Activated CD8-positive, alpha-beta T cell treated with anti-CD3 and anti-CD28 coated beads for 36 hours (primary cell): ENCODE results near the gene ATP13A3. TPM values are rescaled to one million over a fixed set of nuclear protein-coding genes. Genes with fewer than 3 reads are reported as not detected.

ENCODE experiments used
- ATAC-seq: fragments of 200-7000 bp; cut with Tn5 transposase; one replicate; pipeline ENCODE4 v1.10.0; 2021; ENCODE audit warnings: mild to moderate bottlenecking, moderate library complexity
- CTCF ChIA-PET: fragments of 350-600 bp; sonication (Branson Sonifier 250); formaldehyde crosslinking; loops from one replicate; lab custom pipeline; 2021; ENCODE audit warnings: antibody characterized with exemption; lab: Charles Lee
- POLR2A ChIA-PET: fragments of 350-600 bp; sonication (Branson Sonifier 250); formaldehyde crosslinking; loops from one replicate; lab custom pipeline; 2021; ENCODE audit warnings: antibody characterized with exemption; lab: Charles Lee
- DNase-seq: peaks from one replicate; pipeline ENCODE4 v3.0.0-alpha.2; 2020
- H3K27ac Mint-ChIP-seq: one replicate; pipeline ENCODE4 v1.8.0; 2021; ENCODE audit warnings: mild to moderate bottlenecking, mixed read lengths
- H3K27me3 Mint-ChIP-seq: one replicate; pipeline ENCODE4 v1.8.0; 2021; ENCODE audit warnings: mixed read lengths
- H3K36me3 Mint-ChIP-seq: one replicate; pipeline ENCODE4 v1.8.0; 2021; ENCODE audit warnings: low read depth, mixed read lengths
- H3K4me1 Mint-ChIP-seq: one replicate; pipeline ENCODE4 v1.8.0; 2021; ENCODE audit warnings: low read depth, mixed read lengths
- H3K4me3 Mint-ChIP-seq: one replicate; pipeline ENCODE4 v1.8.0; 2021; ENCODE audit warnings: mild to moderate bottlenecking, moderate library complexity, mixed read lengths
- H3K9me3 Mint-ChIP-seq: one replicate; pipeline ENCODE4 v1.8.0; 2021; ENCODE audit warnings: mixed read lengths
- CTCF ChIP-seq: fragments of 200-600 bp; IDR thresholded peaks from one replicate; pipeline ENCODE4 v1.8.0; 2022; ENCODE audit warnings: antibody characterized with exemption, mild to moderate bottlenecking
- intact Hi-C: fragments of 100-400 bp; cut with micrococcal nuclease; formaldehyde crosslinking; loops from one replicate; pipeline ENCODE4 v1.10.0; 2022
- total RNA-seq, 2 experiments: library from RNA; stranded (reverse); gene quantifications; one replicate each; pipeline ENCODE4 v1.2.3, GENCODE V29; 2021

The ATP13A3 gene
- total RNA-seq, 2 experiments from 2014 or later = 101 to 110 TPM

DNA sequence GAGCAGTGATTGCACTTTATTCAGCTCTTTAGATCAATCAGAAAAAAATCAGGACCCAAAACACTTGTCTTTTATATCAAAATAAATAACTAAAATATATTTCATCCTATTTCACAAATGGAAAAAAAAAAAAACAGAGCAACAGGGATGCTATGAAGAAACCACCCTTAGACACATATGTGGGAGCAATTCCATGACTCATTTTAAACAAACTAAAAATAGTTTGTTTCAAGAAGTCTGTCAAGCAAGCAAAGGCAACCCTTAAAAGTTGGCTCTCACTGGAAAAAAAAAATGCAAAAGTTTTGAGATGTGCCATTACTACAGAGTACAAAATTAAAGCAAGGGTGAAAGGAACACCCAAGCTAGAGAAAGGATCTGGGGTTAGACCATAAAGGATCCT, 5.7 kb downstream of the ATP13A3 start:
- peaks cover 50% of the 10 kb centered on the region for H3K4me1 Mint-ChIP-seq
- no peaks in the 10 kb centered on the region for H3K9me3 Mint-ChIP-seq
- TF ChIP-seq CTCF = no peak
- peak overlapping the region; percentile 81 for H3K27ac Mint-ChIP-seq
- intact Hi-C loops = no loop called here
- H3K27me3 Mint-ChIP-seq = no peaks in the 10 kb centered on the region
- POLR2A ChIA-PET = no interaction called here
- CTCF ChIA-PET = interaction anchor here (0.6 to 2.3 kb wide), 6 partner anchors 9 to 153 kb away, joined by 3 to 8 read pairs (median 4); no protein-coding TSS in a partner anchor
- DNase-seq = no peak
- peaks cover 37% of the 10 kb centered on the region for H3K36me3 Mint-ChIP-seq
- H3K4me3 Mint-ChIP-seq = no peak overlapping the region
- ATAC-seq = no peak

DNA sequence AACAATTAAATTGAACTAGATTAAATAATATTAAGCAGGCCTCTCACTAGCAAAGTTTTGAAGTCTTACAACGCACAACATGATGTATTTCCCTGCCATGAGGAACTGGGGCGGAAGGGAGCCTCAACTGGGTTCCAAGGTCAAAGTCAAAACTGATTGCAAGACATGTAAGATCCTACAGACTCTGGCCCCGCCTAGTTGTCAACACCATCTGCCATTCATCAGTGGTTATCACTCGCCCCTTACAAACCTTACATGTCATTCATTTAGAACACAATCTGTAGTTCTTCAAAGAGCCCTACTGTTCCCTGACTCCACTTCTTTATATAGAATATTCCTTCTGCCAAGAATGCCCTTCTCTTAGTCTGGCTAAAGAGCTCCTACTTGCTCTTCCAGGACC, 10.0 kb downstream of the ATP13A3 start:
- no peak overlapping the region for H3K27ac Mint-ChIP-seq
- intact Hi-C loops = no loop called here
- no peak for ATAC-seq
- H3K27me3 Mint-ChIP-seq = no peaks in the 10 kb centered on the region
- H3K4me3 Mint-ChIP-seq = no peak overlapping the region
- POLR2A ChIA-PET = interaction anchor here (0.7 to 0.8 kb wide), 2 partner anchors 9 to 10 kb away, joined by 3 read pairs; no protein-coding TSS in a partner anchor
- no peak for TF ChIP-seq CTCF
- no peaks in the 10 kb centered on the region for H3K9me3 Mint-ChIP-seq
- CTCF ChIA-PET = interaction anchor here (1.1 to 1.4 kb wide), 2 partner anchors 25 to 118 kb away, joined by 3 to 4 read pairs; no protein-coding TSS in a partner anchor
- no peak for DNase-seq
- peaks cover 22% of the 10 kb centered on the region for H3K36me3 Mint-ChIP-seq
- peaks cover 36% of the 10 kb centered on the region for H3K4me1 Mint-ChIP-seq

- ATAC-seq (no peak), DNase-seq (no peak)
- peaks cover 31% of the 10 kb centered on the region for H3K4me1 Mint-ChIP-seq
- H3K4me3 Mint-ChIP-seq = no peak overlapping the region
- ChIA-PET POLR2A (no interaction called here), CTCF (interaction anchor here (1.4 kb wide), 1 partner anchor 119 kb away, joined by 4 read pairs; no protein-coding TSS in a partner anchor)
- no peaks in the 10 kb centered on the region for H3K9me3 Mint-ChIP-seq
- no peaks in the 10 kb centered on the region for H3K27me3 Mint-ChIP-seq
- TF ChIP-seq CTCF = no peak
- peaks cover 19% of the 10 kb centered on the region for H3K36me3 Mint-ChIP-seq
- peak overlapping the region; percentile 63 for H3K27ac Mint-ChIP-seq
- intact Hi-C loops = no loop called here
These were observed 10.8 kb downstream of the ATP13A3 start for GRCh38 chr3:194475978-194476377.

DNA sequence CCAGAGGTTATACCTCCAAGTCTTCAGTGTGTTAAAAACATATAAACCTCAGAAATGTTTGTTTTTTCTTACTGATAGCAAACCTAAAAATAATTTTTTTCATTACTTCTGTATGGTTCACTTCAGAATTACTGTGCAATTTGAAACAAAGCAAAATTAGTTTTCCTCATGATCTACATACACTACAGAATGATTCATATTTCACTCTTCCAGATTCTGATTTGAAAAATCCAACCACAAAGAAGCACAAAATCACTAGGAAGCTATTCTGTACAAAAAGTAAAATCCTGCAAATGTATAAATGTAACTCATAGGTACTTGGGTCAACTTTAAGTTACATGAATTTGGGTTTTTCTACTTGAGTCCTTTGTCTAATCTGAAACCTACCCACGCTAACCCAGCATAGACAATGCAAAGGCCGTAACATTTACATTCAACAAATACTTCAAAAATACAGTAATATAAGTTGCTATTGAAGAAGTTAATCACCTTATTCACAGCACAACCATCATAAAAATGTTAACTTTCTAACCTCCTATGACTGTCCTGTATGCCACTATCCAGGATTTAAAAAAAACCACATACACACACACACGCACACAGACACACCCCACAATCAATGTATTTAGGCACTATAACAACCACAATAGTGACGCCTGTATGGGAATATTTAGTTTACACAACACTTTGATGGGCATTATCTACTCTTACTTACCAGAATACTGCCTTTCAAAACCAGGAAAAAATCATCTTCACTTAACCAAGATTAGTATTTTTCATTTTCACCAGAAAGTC, 11.5 kb downstream of the ATP13A3 start:
- TF ChIP-seq CTCF = no peak
- Mint-ChIP-seq H3K36me3 (peaks cover 17% of the 10 kb centered on the region), H3K27ac (peak overlapping the region; percentile 63), H3K4me3 (no peak overlapping the region), H3K27me3 (no peaks in the 10 kb centered on the region), H3K4me1 (peaks cover 28% of the 10 kb centered on the region), H3K9me3 (no peaks in the 10 kb centered on the region)
- ATAC-seq (no peak), DNase-seq (no peak)
- ChIA-PET POLR2A (interaction anchor here (0.5 to 1.4 kb wide), 2 partner anchors 9 to 1586 kb away, joined by 3 to 6 read pairs; no protein-coding TSS in a partner anchor), CTCF (interaction anchor here (0.9 to 6.6 kb wide), 5 partner anchors 9 to 142 kb away, joined by 3 to 47 read pairs (median 31); no protein-coding TSS in a partner anchor)
- intact Hi-C loops = no loop called here

- H3K4me3 Mint-ChIP-seq = no peak overlapping the region
- H3K9me3 Mint-ChIP-seq = no peaks in the 10 kb centered on the region
- H3K27ac Mint-ChIP-seq = no peak overlapping the region
- H3K27me3 Mint-ChIP-seq = no peaks in the 10 kb centered on the region
- no peak for DNase-seq
- ChIA-PET POLR2A (interaction anchor here (0.5 to 1.4 kb wide), 4 partner anchors 10 to 1587 kb away, joined by 3 to 6 read pairs (median 4); no protein-coding TSS in a partner anchor), CTCF (interaction anchor here (0.9 to 6.6 kb wide), 6 partner anchors 10 to 141 kb away, joined by 3 to 47 read pairs (median 22); no protein-coding TSS in a partner anchor)
- intact Hi-C loops = loop anchor here (5.0 kb wide), 1 partner anchor 98 kb away; no protein-coding TSS in a partner anchor
- TF ChIP-seq CTCF = no peak
- H3K36me3 Mint-ChIP-seq = peaks cover 12% of the 10 kb centered on the region
- no peak for ATAC-seq
- H3K4me1 Mint-ChIP-seq = peaks cover 23% of the 10 kb centered on the region
These were observed 12.1 kb downstream of the ATP13A3 start for GRCh38 chr3:194474675-194475074.
